ENCODE measurements around the gene PELO.

Gene PELO

DNA sequence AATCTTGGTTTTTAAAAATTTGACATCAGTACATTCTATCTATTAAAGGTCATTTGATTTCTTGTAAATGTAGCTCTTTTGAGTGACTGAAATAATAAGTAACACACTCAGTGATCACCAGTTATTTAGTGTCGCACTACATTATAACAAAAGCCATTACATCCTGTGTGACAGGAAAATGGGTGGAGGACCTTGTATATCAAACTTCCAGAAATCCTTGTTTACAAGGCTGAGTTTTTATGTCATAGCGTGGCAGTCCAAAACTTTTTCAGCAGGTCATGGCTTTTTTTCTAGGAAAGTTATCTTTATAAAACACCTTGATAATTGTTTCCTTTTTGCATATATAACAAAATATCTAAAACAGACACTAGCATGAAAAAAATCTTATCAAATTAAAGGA lies 14.4 kb upstream of the PELO start:
- no peak for DNase-seq

DNA sequence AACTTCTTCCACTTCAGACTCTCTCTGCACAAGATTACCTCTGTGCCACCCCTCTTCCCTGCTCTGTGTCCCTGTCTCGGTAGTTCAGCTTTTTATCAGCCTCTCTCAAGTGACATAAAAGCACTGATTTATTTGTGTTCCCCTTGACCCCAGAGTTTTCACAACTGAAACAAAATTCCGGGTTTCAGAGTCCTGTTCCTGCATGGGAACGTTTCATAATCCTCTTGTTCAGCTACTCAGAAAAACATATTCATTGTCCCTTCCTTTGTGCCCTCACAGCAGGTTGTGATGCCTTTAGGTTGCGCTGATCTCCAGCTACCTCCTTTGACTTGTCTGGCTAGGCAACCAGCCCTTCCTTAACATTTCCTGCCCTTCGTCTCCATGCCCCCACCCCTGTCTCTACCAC lies 13.7 kb upstream of the PELO start:
- DNase-seq = no peak

DNA sequence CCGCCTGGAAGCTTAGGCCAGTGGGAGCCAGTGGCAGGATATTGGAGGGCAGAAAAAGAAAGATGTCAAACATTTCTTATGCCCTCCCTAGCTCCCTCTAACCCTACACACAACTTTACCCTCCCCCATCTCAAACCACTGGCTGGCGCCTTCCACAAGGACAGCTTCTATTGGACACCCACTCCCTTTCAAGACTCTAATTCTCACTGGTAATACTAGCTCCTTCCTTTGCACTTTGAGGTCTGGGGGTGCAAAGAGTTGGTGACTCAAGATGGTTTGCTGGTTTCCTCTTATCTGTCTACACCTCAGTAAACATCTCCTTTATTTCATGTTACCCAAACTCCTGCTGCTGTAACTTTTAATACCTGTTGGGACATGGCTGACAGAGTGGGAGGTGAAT lies 11.6 kb upstream of the PELO start:
- no peak for DNase-seq

DNA sequence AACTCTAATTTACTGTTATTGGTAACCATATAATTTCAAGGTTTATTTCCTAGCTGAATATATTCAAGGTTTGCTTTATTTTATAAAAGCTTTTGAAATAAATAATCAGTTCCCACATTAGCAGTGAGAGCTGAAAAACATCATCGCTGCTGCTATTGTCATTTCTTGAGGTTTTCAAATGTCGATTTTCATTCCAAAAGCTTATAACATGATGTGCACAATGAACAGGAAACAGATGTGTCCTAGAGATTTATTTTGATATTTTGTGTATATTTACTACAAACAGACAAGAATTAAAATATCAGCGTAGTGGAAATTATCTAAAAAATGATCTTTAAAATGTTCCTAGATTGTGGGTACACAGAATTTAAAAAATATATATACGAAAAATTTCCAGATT lies 10.5 kb upstream of the PELO start:
- no peak for DNase-seq

DNA sequence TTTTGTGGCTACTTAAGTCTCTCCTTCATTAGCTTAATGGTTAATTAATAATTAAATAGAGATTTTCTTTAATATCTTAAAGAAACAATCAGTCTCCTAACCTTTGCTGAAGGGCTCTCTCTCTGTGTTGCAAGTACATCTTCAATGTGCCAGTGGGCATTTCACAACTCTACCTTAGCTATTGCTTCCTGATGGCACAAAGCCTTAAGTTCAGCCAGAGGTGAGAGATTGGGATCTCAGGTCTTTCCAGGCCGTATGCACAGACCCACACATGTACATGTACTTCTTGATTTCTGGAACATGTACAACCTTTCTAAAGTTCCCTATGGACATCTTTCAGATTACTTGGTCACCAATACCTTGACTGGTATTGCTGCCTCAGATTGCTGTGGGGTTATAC lies 8.9 kb upstream of the PELO start:
- no peak for DNase-seq

DNA sequence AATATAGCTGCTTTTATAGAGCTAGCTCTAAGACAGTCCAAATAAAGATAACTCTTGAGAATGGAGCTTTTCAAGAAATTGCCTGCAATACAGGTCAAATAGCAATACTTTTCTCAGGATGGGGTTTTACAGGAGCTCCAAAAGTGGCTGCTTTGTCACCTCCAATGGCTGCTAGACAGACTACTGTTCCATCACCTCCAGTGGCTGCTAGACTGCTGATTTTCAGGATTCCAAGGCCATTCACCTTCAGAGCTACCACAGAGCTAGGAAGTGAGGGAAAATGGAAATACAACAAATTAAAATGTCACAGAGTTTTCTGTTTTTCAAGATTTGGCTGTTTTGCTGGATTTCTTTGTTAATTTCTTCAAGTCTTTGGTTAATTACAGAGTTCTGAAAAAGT lies 8.5 kb upstream of the PELO start:
- no peak for DNase-seq

DNA sequence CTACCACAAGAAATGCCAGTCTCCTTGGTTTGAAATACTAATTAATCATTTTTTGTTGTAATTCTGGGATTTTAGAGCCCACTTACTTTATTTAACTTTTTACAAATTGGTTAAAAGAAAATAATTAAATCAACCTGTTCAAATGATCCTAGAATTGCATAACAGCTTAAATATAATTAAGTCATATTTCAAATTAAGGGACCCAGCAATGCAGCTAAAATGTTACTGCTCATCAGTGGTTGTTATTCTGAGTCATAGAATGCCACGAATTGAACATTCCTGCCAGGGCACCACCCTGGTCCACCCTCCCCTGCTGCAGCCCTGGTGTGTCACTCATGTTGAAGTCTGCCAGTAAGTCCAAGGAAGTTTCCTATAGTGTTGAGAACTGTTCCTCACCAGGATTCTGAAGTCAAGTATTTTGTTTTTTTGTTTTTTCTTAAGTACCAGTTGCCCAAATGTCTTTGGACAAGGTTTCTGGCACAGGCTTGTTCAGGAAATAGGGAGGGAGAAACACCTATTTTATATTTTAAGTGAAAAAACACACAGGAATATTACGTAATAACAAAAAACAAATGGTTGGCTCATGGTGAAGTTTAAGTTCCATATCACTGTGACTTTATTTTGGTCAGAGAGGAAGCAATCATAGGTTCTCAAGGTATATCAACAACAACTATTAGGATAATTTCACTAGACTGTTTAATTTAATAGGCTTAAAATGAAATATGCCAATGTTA lies 4.3 kb upstream of the PELO start:
- DNase-seq = no peak

DNA sequence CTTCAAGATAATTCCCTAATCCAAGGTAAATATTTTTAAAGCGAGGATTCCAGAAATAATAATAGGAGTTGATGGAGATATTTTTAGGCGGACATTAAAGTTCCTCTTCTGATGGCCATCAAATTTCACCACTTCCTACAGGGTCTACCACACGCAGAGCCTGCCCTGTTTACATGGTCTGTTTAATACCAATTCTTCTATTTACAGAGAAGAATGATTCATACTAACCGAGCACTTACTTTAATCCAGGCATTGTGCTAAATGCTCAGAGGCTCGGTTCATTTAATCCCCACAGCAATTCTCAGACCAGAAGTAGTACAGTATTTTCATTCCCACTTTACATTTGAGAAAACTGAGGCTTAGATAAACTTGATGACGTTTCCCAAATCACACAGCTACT lies 3.0 kb upstream of the PELO start:
- no peak for DNase-seq

DNA sequence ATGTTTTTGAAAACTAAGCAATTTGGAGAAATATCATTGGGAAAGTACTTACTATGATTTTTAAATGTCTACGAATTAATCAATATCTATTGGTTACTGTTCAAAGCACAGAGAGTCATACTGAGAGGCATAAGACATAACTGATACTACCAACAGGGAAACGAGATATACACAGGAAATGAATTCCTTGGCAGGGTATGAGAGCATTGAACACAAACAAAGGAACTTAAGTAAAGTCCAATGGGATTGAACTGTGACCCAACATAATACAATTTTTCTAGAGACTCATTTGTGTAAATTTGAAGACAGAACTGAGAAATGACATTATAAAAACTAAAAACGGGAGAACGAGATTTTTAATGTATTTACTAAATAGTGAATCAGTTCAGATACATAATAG lies 1.3 kb upstream of the PELO start:
- DNase-seq = no peak

DNA sequence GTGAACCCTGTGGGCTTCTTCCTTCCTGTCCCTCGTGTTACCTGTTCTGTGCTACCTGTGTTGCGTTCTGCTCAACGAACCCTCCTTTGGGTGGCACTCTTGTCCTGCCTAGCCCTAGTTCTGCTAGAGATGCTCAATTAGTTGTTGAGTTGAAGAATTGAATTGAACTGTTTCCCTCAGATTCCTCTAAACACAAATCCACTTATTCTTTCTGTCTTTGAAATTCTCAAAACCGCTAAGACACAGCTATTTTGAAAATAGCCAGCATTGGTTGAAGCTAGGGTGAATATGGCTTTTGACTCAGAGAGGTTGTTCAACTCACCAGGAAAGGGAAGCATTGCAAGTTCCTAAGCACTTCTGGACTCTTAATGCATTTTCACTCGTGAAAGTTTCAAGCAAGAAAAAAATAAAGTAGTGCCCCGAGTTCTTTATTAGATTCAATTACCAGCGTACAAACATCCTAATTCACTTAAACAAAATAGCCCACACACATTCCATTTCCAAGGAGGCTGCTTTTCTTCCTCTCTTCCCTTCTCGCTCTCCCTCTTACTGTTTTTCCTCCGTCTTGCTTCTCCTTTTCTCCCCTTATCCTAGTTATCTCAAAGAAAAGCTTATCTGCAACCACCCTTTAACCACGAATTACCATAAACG lies 642 bp upstream of the PELO start:
- no peak for DNase-seq

DNA sequence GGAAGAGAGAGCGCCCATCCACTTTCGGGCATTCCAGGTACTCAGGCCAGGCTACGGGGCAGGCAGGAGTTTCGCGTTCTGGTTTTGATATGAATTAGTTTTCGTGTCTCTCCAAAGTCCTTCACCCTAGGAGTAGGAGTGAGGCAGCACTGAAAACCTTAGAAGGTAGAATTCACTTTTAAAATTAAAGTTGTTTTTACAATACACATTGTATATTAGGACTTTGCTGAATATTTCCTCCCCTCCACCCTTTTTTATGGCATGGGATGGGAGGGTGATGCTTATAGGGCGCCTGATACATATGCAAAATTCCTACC lies 747 bp downstream of the PELO start:
- no peak for DNase-seq

DNA sequence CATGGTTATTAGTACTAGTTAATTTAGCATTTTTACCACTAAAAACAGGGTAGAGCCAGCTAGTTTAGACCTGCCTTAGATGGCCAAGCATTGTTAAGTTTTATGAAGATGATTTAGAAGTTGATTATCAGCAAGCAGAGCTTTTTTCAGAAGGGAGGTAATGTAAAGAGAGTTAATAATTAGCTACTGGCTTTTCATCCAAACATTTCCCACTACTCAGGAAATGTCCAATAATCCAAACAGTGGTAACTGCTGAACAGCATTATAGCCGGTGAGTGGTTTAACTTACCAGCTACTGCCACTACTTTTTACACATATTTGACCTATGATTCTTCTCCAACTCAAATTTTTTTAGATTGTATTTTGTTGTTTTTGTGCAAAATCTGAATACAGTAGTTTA lies 1.7 kb downstream of the PELO start:
- DNase-seq = no peak

DNA sequence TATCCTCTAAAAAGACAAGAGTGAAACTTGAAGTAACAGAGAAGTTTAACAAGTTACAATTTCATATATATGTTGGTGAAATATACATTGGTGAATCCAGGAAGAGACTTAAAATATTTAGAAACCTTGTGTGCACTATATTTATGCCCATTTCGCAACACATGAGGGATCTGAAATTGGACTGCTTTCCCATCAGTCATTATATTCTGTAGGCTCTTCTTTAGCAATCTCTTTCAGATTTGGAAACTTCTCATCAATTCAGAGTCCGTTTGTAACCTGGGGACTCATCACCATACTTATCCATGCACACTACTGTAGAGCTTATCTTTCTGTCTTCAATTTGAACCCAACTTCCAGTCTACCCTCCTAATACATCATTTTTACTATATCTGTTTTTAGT lies 2.1 kb downstream of the PELO start:
- no peak for DNase-seq

DNA sequence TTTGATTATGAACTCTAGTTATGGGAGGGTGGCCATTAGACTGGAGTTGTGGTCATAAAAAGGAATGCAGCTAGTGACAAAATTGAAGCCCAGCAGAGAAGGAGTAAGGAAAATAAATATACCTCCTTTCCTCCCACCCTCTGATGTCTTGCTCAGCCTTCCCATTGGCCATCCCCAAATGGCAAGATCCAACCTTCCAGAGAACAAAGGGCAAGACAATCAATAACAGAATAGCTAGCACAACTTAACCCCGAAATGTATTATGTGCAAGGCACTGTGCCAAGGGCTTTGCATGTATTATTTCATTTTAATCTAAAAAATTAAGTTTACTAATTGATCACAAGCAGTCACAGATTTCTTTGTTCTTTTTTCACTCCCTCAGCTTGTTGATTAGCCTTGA lies 3.6 kb downstream of the PELO start:
- no peak for DNase-seq

DNA sequence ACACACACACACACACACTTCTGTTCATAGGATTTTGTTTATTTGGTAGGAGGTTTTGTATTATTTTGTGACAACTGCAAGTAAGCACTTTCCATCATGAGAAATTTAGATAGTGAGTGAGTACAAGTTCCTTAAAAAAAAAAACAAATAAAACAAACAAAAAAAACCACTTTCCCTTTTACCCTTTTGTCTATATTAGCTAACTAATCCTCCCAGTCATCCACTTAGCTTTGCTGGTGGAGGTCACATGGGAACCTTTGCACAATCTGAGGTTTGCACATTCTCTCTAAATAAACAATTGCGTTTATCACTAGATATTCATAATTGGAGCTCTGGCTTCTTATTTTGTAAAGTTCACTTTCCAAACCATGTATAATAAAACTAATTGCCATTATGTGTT lies 6.8 kb downstream of the PELO start:
- DNase-seq = no peak

DNA sequence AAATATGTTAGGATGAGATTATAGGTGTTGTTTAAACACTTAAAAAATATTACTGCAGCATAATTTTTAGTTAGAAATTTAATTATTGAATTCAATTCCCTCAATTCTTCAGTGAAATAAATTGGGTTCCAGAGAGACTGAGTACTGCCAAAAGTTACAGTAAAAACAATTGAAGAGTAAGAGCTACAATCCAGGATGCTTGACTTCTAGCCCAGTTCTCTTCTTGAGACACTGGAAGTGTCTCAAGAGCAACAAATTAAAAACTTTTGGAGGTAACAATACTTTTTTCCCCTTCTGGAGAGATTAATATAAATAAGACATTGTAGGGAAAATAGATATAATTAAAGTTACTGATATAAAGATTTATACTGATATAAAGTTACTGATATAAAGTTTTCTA lies 8.3 kb downstream of the PELO start:
- no peak for DNase-seq

DNA sequence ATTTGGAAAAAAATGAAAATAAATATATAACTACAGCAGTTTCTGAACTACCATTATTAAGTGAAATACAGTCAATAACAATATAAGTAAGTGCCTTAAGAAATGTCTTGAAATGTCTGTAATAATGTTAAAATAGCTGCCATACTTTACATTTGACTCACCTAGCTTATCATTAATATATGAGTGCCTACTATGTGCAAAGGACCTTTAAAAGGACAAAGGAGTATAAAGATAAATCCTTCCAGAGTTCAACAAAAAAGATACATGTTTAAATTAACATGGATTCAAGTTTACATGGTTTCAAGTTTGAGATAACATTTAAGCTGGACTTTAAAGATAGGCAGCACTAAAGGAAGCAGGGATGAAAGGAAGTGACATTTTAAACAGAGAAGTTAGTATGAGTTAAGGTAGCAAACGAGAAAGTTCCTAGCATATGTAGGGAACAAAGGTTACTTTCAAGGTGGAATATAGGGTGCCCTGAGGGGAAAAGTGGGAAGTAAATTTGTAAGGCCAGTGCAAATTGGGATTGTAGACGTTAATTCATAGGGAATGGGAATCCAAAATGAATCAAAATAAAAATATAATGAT lies 8.9 kb downstream of the PELO start:
- no peak for DNase-seq

DNA sequence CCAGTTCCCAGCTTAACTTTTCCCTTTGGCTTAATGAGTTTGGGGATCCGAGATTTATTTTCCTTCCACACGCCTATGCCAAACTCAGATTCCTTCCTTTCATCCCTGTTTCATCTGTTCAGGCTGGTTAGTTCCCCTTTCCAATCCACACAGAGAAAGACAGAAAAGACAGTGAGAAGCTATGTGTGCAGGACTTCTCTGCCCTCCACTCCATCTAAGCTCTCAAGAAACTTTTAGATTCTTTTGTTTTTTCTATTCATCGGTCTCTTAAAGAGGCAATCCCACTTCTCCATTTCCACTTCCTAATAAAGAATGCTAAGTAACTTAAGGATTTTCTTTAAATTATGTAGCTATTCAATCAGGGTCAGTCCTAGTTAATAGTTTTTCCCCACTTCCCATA lies 11.2 kb downstream of the PELO start:
- DNase-seq = no peak

DNA sequence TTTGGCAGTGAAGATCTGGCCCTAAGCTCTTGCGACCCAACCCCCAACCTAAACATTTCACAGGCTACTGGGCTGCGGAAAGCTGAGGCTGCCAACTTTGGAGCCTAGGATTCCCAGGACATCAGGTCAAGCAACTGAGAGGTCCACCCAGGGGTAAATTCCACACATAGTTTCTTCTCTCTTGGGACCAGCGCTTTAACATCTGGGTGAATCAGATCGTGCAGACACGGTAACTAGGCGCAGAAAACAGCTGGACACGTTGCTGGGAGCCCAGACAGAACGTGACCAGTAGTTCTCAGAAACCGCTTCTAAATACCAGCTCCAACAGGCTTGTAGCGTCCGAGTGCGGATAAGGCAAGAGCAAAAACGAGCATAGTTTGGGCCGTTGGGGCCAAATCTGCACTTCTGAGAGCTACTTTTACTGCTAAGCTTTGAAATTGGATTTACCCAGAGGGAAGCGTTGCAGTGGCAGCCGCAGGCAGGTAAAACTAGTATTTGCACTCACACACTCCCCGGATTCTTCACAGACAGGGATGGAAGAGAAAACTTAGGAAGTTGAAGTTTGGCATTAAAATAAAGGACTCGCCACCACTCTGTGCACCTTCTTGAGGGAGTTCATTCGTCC lies 11.8 kb downstream of the PELO start:
- DNase-seq = no peak

DNA sequence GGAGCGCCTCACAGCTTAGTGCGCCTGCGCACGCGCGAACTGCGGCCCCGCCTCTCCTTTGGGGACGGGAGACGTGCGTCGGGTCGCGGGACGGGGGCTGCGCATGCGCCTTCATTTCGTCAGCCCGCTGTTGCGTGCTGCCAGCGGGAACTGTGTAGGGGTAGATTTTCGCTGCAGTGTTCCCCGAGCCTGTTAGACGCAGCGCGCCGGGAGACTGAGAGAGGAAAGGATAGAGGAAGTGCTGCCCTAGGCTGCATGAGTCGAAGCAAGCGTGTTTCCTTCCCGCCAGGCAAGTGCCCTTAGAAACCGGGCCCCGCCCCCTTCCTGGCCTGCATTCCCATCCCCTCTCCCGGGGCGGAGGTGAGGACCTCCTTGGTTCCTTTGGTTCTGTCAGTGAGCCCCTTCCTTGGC lies 12.3 kb downstream of the PELO start:
- DNase-seq = peak; percentile 94

DNA sequence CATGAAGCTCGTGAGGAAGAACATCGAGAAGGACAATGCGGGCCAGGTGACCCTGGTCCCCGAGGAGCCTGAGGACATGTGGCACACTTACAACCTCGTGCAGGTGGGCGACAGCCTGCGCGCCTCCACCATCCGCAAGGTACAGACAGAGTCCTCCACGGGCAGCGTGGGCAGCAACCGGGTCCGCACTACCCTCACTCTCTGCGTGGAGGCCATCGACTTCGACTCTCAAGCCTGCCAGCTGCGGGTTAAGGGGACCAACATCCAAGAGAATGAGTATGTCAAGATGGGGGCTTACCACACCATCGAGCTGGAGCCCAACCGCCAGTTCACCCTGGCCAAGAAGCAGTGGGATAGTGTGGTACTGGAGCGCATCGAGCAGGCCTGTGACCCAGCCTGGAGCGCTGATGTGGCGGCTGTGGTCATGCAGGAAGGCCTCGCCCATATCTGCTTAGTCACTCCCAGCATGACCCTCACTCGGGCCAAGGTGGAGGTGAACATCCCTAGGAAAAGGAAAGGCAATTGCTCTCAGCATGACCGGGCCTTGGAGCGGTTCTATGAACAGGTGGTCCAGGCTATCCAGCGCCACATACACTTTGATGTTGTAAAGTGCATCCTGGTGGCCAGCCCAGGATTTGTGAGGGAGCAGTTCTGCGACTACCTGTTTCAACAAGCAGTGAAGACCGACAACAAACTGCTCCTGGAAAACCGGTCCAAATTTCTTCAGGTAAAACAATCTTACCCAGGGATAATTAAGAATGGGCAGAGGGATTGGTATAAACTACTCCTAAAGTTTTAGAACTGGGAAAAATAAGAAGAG lies 12.9 kb downstream of the PELO start:
- peak; percentile 69 for DNase-seq

DNA sequence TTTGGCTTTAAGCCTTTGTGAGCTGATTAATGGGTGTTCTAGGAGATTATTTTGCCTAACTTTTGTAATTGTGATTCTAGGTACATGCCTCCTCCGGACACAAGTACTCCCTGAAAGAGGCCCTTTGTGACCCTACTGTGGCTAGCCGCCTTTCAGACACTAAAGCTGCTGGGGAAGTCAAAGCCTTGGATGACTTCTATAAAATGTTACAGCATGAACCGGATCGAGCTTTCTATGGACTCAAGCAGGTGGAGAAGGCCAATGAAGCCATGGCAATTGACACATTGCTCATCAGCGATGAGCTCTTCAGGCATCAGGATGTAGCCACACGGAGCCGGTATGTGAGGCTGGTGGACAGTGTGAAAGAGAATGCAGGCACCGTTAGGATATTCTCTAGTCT lies 13.6 kb downstream of the PELO start:
- DNase-seq = no peak

DNA sequence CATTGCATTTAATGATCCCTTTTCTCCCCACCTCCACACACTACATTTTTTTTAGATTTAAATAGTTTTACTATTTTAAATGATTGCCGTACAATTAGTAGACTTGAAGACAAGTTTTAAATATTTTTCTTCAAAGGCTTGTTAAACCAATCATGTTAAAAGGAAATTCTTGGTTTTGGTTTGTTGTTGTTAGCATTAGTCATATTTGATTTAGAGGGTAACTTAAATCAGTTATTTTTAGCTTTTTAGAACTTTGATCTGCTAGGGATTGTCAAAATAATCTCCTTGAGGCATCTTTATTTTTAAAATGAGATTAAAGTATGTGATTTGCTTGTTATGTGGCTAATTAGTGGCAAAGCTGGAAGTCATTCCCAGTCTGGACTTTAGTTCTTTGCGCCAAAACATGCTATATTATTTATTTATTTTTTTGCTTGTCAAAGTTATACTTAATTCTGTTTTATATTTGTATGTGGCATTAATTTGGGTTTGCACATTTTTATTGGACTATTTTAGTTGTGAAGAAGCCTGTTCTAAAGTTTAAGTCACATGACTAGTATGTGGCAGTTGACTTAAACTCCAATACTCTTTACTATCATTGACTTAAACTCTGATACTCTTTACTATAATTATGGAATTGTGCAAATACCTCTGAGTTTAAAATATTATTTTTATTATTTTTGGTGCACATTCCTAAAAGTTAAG lies 14.7 kb downstream of the PELO start:
- no peak for DNase-seq

Data from hematopoietic multipotent progenitor cell treated with erythropoietin and hydrocortisone succinate and interleukin-3 and kit ligand, for 8 days (in vitro differentiated cells).